Measurements from ENCODE around the gene MAMDC4.

The MAMDC4 gene

GRCh38 chr9:136814725-136815421, 37.3 kb upstream of the MAMDC4 start:
- H3K4me1 ChIP-seq (ENCODE audit: control insufficient read depth, insufficient read depth, low read length) = no peaks in the 10 kb centered on the region
- no peak overlapping the region for H3K9ac ChIP-seq (ENCODE audit: low read depth, low read length)
- peaks cover 7% of the 10 kb centered on the region for H3K36me3 ChIP-seq (ENCODE audit: control insufficient read depth, insufficient read depth, low read length)
- H3K9me3 ChIP-seq (ENCODE audit: control insufficient read depth, insufficient read depth, low read length) = no peaks in the 10 kb centered on the region
- no peak overlapping the region for H3K4me3 ChIP-seq (ENCODE audit: low read depth, low read length)
- H3K27me3 ChIP-seq (ENCODE audit: control insufficient read depth, insufficient read depth, low read length) = no peaks in the 10 kb centered on the region

- Histone ChIP-seq H3K4me3 (ENCODE audit: low read depth, low read length) (no peak overlapping the region), H3K36me3 (ENCODE audit: control insufficient read depth, insufficient read depth, low read length) (peaks cover 7% of the 10 kb centered on the region), H3K9me3 (ENCODE audit: control insufficient read depth, insufficient read depth, low read length) (no peaks in the 10 kb centered on the region), H3K9ac (ENCODE audit: low read depth, low read length) (no peak overlapping the region), H3K4me1 (ENCODE audit: control insufficient read depth, insufficient read depth, low read length) (no peaks in the 10 kb centered on the region), H3K27me3 (ENCODE audit: control insufficient read depth, insufficient read depth, low read length) (no peaks in the 10 kb centered on the region)
Observed at GRCh38 chr9:136815422-136815782, 36.7 kb upstream of the MAMDC4 start.

- Histone ChIP-seq H3K36me3 (ENCODE audit: control insufficient read depth, insufficient read depth, low read length) (peaks cover 19% of the 10 kb centered on the region), H3K4me1 (ENCODE audit: control insufficient read depth, insufficient read depth, low read length) (no peaks in the 10 kb centered on the region), H3K27me3 (ENCODE audit: control insufficient read depth, insufficient read depth, low read length) (no peaks in the 10 kb centered on the region), H3K9ac (ENCODE audit: low read depth, low read length) (peak overlapping the region; percentile 57), H3K4me3 (ENCODE audit: low read depth, low read length) (peak overlapping the region; percentile 20), H3K9me3 (ENCODE audit: control insufficient read depth, insufficient read depth, low read length) (no peaks in the 10 kb centered on the region)
Observed at GRCh38 chr9:136820971-136821825, 30.9 kb upstream of the MAMDC4 start.

GRCh38 chr9:136821826-136822544, 30.2 kb upstream of the MAMDC4 start:
- Histone ChIP-seq H3K36me3 (ENCODE audit: control insufficient read depth, insufficient read depth, low read length) (peaks cover 26% of the 10 kb centered on the region), H3K4me3 (ENCODE audit: low read depth, low read length) (peak overlapping the region; percentile 20), H3K4me1 (ENCODE audit: control insufficient read depth, insufficient read depth, low read length) (no peaks in the 10 kb centered on the region), H3K9ac (ENCODE audit: low read depth, low read length) (peak overlapping the region; percentile 57), H3K27me3 (ENCODE audit: control insufficient read depth, insufficient read depth, low read length) (no peaks in the 10 kb centered on the region), H3K9me3 (ENCODE audit: control insufficient read depth, insufficient read depth, low read length) (no peaks in the 10 kb centered on the region)

DNA sequence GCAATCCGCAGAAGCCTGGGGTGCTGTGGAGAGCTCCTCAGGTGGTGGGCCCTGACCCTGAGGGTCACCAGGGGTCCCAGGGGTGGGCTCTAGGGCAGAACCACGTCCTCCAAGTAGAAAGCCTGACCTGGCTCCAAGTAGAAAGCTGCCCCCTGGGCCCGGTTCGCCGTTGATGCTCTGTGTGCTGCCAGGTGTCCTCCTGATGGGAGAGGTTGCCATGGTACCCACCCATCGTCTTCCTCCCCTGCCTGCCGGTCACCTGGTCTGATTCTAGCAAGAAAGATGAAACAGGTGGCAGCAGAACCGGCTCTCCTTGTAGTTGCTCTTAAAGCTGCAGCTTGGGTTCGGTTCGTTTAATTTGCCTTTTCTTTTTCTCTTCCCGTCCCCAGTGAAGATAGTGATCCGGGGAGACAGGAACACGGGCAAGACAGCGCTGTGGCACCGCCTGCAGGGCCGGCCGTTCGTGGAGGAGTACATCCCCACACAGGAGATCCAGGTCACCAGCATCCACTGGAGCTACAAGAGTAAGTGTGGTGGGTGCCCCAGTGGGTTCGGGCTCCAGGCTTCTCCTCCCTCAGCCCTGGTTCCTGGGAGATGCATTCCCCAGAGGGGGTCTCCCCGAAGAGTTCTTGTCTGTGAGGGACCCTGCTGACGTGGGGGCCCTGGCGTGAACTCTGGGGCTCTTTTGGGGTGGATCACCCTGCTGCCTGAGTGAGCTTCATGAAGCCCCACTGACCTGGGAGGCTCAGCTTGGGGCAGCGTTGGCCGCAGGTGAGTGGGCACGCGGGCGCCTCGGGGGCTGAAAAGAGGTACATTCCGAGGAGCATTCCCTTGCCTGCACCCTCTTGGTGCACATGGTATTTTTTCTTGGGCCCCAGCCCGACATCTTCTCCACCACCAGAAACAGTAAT, 28.8 kb upstream of the MAMDC4 start:
- Histone ChIP-seq H3K36me3 (ENCODE audit: control insufficient read depth, insufficient read depth, low read length) (peaks cover 28% of the 10 kb centered on the region), H3K27me3 (ENCODE audit: control insufficient read depth, insufficient read depth, low read length) (no peaks in the 10 kb centered on the region), H3K9ac (ENCODE audit: low read depth, low read length) (no peak overlapping the region), H3K9me3 (ENCODE audit: control insufficient read depth, insufficient read depth, low read length) (no peaks in the 10 kb centered on the region), H3K4me1 (ENCODE audit: control insufficient read depth, insufficient read depth, low read length) (no peaks in the 10 kb centered on the region), H3K4me3 (ENCODE audit: low read depth, low read length) (no peak overlapping the region)

DNA sequence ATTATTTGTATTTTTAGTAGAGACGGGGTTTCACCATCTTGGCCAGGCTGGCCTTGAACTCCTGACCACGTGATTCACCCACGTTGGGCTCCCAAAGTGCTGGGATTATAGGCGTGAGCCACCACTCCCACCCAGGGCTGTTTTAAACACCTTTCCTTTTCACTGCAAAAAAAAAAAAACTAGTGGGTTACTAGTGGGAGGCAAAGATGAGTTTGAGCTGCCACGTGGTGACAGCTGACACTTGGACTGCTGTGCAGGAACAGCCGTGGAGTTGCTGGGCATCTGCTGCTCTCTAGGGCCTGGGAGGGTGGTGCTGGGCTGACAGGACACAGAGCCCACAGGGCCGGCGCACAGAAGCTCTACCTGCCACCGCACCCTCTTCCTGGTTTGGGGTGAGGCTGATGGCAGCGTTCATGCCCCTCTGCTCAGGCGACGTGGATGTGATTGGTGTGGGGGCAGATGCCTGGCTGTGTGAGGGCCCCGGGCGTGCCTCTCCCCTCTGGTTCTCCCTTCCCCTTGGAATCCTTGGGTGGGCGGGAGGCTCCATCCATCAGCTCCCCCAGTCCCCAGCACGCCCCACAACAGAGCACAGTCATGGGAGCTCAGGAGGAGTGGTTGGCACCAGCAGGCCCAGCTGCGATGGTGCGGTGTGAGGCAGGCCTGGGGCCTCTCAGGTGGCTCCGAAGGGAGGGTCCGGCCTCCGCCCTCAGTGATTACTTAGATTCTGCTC, 27.5 kb upstream of the MAMDC4 start:
- no peaks in the 10 kb centered on the region for H3K4me1 ChIP-seq (ENCODE audit: control insufficient read depth, insufficient read depth, low read length)
- H3K36me3 ChIP-seq (ENCODE audit: control insufficient read depth, insufficient read depth, low read length) = peaks cover 39% of the 10 kb centered on the region
- no peaks in the 10 kb centered on the region for H3K27me3 ChIP-seq (ENCODE audit: control insufficient read depth, insufficient read depth, low read length)
- no peak overlapping the region for H3K9ac ChIP-seq (ENCODE audit: low read depth, low read length)
- no peaks in the 10 kb centered on the region for H3K9me3 ChIP-seq (ENCODE audit: control insufficient read depth, insufficient read depth, low read length)
- no peak overlapping the region for H3K4me3 ChIP-seq (ENCODE audit: low read depth, low read length)

DNA sequence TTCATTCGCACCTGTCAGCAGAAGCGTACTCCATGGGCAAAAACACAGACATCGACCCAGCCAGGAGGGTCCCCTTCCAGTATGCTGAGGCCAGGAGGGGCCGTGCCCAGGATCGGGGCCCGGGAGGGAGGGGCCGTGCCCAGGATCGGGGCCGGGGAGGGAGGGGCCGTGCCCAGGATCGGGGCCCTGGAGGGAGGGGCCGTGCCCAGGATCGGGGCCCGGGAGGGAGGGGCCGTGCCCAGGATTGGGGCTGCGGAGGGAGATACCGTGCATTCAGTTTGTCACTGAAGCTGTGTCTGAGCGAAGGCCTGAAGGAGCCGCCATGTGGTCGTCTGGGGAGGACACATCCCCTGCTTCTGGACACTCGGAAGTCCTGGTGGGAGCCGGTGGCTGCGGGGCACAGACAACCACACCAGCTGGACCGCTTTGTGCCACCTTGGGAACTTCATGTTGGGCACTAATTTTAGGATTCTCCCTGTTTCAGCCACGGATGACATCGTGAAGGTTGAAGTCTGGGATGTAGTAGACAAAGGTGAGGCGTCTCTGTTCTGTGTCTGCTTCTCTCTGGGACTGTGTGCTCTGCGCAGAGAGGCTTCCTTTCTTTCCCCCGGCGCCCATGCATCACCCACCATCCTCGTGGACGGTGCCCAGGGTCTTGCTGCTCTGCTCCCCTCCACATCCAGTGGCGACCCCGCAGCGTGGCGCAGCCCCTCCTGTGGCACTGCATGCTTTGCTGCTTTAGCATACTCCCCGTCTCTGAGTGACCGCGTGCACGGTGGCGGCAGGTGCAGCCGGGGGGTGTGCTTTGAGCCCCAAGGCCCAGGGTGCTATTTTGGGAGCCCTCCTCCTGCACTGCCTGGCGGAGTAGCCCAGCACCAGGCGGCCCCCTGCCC, 26.6 kb upstream of the MAMDC4 start:
- no peak overlapping the region for H3K4me3 ChIP-seq (ENCODE audit: low read depth, low read length)
- H3K9ac ChIP-seq (ENCODE audit: low read depth, low read length) = no peak overlapping the region
- no peaks in the 10 kb centered on the region for H3K9me3 ChIP-seq (ENCODE audit: control insufficient read depth, insufficient read depth, low read length)
- H3K4me1 ChIP-seq (ENCODE audit: control insufficient read depth, insufficient read depth, low read length) = no peaks in the 10 kb centered on the region
- H3K27me3 ChIP-seq (ENCODE audit: control insufficient read depth, insufficient read depth, low read length) = no peaks in the 10 kb centered on the region
- H3K36me3 ChIP-seq (ENCODE audit: control insufficient read depth, insufficient read depth, low read length) = peaks cover 48% of the 10 kb centered on the region

- H3K9me3 ChIP-seq (ENCODE audit: control insufficient read depth, insufficient read depth, low read length) = no peaks in the 10 kb centered on the region
- no peak overlapping the region for H3K4me3 ChIP-seq (ENCODE audit: low read depth, low read length)
- no peaks in the 10 kb centered on the region for H3K4me1 ChIP-seq (ENCODE audit: control insufficient read depth, insufficient read depth, low read length)
- H3K27me3 ChIP-seq (ENCODE audit: control insufficient read depth, insufficient read depth, low read length) = no peaks in the 10 kb centered on the region
- peaks cover 53% of the 10 kb centered on the region for H3K36me3 ChIP-seq (ENCODE audit: control insufficient read depth, insufficient read depth, low read length)
- H3K9ac ChIP-seq (ENCODE audit: low read depth, low read length) = no peak overlapping the region
Observed at GRCh38 chr9:136826188-136826541, 26.0 kb upstream of the MAMDC4 start.

GRCh38 chr9:136826703-136827582, 25.2 kb upstream of the MAMDC4 start:
- H3K27me3 ChIP-seq (ENCODE audit: control insufficient read depth, insufficient read depth, low read length) = no peaks in the 10 kb centered on the region
- peaks cover 60% of the 10 kb centered on the region for H3K36me3 ChIP-seq (ENCODE audit: control insufficient read depth, insufficient read depth, low read length)
- H3K4me3 ChIP-seq (ENCODE audit: low read depth, low read length) = no peak overlapping the region
- H3K9me3 ChIP-seq (ENCODE audit: control insufficient read depth, insufficient read depth, low read length) = no peaks in the 10 kb centered on the region
- no peak overlapping the region for H3K9ac ChIP-seq (ENCODE audit: low read depth, low read length)
- H3K4me1 ChIP-seq (ENCODE audit: control insufficient read depth, insufficient read depth, low read length) = no peaks in the 10 kb centered on the region

Data from iPS-15b (cell line).